Neural progenitor cell (in vitro differentiated cells): Measurements from ENCODE around the gene BBIP1.

ENCODE experiments used
- EZH2 ChIP-seq: fragments of 200-600 bp; sonication (generic); IDR thresholded peaks from 2 replicates; pipeline ENCODE4 v1.6.1; 2017; ENCODE audit warnings: antibody characterized with exemption, mild to moderate bottlenecking, moderate library complexity
- EZH2phosphoT487 ChIP-seq: fragments of 200-600 bp; sonication (generic); IDR thresholded peaks from 2 replicates; pipeline ENCODE4 v1.6.1; 2017; ENCODE audit warnings: antibody characterized with exemption
- TF ChIP-seq, protein P1 (sequence below): fragments of 200-600 bp; sonication (generic); IDR thresholded peaks from 2 replicates; pipeline ENCODE4 v1.5.1; 2017; ENCODE audit warnings: antibody characterized with exemption, mild to moderate bottlenecking

DNA sequence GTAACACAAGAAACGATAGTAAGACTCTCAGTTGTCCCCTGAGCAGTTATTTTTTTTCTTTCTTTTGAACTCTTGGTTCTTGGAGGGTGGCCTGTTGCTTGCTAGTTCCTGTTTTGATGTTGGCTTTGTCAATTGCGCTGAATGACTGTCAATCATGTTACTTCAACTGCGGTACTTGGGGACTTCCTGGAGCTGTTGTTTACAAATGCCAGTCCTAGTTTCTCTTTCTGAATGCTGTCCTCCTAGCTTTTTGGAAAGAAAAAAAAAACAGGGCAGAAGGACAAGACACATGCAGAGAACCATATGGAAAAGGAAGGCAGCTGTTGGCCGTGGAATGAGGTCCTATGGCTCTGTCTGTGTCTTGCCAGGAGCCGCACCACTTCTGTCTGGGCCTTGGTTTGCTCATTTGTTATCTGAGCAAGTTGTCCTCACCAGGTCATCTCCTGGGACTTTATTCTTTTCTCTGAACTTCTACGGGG is 54.3 kb downstream of the BBIP1 start:
- TF ChIP-seq, protein P1, sequence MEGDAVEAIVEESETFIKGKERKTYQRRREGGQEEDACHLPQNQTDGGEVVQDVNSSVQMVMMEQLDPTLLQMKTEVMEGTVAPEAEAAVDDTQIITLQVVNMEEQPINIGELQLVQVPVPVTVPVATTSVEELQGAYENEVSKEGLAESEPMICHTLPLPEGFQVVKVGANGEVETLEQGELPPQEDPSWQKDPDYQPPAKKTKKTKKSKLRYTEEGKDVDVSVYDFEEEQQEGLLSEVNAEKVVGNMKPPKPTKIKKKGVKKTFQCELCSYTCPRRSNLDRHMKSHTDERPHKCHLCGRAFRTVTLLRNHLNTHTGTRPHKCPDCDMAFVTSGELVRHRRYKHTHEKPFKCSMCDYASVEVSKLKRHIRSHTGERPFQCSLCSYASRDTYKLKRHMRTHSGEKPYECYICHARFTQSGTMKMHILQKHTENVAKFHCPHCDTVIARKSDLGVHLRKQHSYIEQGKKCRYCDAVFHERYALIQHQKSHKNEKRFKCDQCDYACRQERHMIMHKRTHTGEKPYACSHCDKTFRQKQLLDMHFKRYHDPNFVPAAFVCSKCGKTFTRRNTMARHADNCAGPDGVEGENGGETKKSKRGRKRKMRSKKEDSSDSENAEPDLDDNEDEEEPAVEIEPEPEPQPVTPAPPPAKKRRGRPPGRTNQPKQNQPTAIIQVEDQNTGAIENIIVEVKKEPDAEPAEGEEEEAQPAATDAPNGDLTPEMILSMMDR, result no peak
- TF ChIP-seq EZH2 (no peak), EZH2phosphoT487 (no peak)
